GM12872 (cell line): ENCODE data around the gene CDKAL1.
A peak's percentile ranks its signal among the peaks of the same experiment; 100 is the strongest.

ENCODE experiments used
- TF ChIP-seq, protein P1 (sequence below): IDR thresholded peaks from 3 replicates; pipeline ENCODE4 v1.5.1; 2011; ENCODE audit warnings: low read depth, mild to moderate bottlenecking, low read length, moderate library complexity; ENCODE audit not compliant: insufficient read depth

The CDKAL1 gene

DNA sequence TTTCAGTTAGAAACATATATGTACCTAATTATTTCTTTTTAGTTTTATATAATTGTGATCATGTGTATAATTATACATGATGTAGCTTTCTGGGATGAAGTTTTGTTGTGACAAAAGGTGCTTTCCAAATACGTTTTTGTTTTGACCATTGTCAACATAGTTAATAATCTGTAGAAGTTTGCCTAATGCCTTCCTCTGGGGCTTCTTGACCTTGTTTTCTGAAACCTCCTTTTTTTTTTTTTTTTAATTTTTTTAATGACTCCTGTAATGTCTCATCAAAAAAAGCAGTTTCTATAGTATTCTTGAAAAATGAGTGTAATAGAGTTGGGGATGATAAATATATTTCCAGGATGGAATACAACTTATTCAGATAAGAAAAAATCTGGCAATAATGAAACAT is 624.6 kb downstream of the CDKAL1 start:
- TF ChIP-seq, protein P1, sequence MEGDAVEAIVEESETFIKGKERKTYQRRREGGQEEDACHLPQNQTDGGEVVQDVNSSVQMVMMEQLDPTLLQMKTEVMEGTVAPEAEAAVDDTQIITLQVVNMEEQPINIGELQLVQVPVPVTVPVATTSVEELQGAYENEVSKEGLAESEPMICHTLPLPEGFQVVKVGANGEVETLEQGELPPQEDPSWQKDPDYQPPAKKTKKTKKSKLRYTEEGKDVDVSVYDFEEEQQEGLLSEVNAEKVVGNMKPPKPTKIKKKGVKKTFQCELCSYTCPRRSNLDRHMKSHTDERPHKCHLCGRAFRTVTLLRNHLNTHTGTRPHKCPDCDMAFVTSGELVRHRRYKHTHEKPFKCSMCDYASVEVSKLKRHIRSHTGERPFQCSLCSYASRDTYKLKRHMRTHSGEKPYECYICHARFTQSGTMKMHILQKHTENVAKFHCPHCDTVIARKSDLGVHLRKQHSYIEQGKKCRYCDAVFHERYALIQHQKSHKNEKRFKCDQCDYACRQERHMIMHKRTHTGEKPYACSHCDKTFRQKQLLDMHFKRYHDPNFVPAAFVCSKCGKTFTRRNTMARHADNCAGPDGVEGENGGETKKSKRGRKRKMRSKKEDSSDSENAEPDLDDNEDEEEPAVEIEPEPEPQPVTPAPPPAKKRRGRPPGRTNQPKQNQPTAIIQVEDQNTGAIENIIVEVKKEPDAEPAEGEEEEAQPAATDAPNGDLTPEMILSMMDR = no peak

DNA sequence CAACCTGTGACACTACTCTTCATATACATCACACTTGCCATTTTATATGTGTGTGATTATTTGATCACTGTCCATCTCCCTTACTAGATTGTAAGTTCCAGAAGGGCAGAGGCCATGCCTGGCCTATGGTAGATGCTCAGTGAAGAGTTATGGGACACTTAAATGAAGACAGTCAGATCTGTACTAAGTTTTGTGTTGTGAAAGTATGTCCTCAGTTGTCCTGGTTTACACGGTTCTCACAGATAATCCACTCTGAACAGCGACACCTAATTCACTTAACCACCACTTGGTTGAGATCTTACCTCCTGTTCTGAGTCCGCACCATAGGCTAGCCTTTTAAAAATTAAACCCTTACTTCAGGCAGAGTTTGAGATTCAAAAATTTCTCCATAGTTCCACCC is 625.2 kb downstream of the CDKAL1 start:
- TF ChIP-seq, protein P1 = 0 out of 3 replicates have a peak, but pooled peaks have one; percentile 4

DNA sequence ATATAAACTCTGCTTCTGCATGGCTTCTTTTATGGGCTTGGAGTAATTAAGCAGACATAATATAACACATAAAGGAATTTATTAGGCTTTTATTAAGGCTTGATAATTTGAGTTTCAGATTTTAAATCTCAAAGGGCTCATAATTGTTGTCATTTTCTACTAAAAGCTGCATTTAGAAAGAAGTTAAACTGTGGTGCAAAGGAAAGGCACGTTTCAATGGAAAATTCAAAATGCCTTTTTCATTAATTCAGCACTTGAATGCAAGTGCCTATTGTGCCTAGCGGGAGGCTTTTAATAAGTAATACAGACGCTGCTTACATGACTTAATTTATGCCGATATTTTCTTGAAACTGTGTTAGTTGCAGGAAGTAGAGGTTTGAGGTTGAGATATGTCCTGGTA is 627.5 kb downstream of the CDKAL1 start:
- TF ChIP-seq, protein P1 = no peak

DNA sequence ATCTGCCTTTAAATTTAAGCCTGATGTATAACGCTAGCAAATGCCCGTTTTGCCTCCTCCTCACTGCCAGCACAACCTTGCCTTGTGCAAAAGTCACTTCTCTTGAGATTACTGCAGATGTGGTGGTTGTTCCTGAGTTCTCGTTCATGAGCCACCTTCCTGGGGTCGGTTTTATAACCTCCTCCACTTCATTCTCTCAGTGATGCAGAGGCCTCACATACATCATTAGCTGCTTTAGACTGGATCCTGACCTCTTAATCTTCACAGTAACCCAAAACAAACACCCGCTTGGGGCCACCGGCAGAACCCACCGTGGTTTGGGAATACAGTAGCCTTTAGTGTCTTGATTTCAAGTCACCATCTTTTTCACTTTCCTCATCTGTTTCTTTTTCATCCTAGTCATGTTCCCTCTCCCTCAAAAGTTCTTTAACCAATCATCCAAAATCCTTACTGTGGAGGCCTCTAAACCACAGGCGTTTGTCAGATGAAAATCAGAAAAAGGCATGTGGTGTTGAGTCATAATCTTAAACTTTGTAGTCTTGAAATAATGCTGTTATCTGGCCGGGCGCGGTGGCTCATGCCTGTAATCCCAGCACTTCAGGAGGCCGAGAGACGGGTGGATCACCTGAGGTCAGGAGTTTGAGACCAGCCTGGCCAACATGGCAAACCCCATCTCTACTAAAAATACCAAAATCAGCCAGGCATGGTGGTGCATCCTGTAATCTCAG is 629.0 kb downstream of the CDKAL1 start:
- TF ChIP-seq, protein P1 = no peak

DNA sequence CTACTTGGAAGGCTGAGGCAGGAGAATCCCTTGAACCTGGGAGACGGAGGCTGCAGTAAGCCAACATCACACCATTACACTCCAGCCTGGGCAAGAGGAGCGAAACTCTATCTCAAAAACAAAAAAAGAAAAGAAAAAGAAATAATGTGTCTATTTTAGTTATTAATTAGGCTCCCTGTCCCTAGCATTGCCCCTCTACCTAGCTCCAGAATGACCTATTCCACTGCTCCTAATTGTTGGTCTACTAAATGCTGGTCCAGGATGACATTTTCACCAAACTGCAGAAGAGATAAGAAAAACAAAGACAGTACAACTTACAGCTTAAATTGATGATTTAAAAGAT is 629.6 kb downstream of the CDKAL1 start:
- TF ChIP-seq, protein P1 = no peak

DNA sequence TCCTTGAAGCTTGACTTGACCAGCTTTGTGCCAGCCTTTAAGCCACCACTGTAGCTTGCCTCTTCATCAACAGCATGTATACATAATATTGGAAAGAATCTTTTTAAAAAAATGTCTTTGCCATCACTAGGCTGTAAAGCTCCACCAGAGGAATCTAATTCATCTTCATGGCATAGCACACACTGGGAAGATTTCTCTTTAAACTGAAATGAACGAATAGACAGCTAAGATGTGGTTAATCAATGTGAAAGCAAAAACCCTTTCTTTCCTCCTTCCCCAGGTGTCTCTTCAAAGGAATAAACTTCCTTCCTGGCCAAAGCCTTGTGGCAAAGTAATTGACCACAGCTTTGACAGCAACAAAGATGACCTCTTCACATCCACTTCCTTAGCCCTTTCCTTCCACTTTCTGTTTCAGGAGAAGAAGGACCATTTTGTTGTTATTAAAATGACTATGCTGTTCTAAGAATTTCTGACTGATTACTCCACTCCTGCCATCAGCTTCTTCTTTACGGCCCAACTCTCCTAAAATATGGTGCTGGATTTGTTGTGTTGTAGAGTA is 630.6 kb downstream of the CDKAL1 start:
- TF ChIP-seq, protein P1 = no peak

DNA sequence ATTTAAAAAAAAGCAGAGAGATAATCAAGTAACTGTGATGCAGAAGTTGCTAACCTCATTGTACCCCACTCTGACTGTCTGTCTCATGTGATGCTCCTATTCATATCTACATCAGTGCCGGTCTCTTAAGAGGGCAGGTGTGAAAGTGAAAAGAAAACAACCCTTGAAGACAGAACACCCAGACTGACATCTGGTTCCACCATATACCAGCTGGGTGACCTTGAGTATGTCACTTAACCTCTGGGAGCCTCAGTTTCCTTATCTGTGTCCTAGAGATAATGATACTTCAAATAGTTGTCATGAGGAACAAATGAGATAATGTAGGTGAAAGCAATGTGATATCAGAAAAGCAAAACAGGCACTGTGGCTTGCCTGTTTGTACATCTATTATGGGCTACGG is 632.5 kb downstream of the CDKAL1 start:
- TF ChIP-seq, protein P1 = no peak
